GM12874 (cell line): ENCODE data around the gene MEIOB.

ENCODE experiments used
- CTCF ChIP-seq: IDR thresholded peaks from 2 replicates; pipeline ENCODE4 v1.5.1; 2011; ENCODE audit warnings: low read depth, mild to moderate bottlenecking, control low read depth, low read length, moderate library complexity; ENCODE audit not compliant: insufficient read depth

MEIOB gene

GRCh38 chr16:1817716-1818115 lies 54.2 kb downstream of the MEIOB start:
- no peak for TF ChIP-seq CTCF

- no peak for TF ChIP-seq CTCF
Observed at GRCh38 chr16:1817276-1817589, 54.7 kb downstream of the MEIOB start.

GRCh38 chr16:1816396-1817275 lies 55.3 kb downstream of the MEIOB start:
- TF ChIP-seq CTCF: no peak

GRCh38 chr16:1815461-1815860 lies 56.5 kb downstream of the MEIOB start:
- no peak for TF ChIP-seq CTCF

GRCh38 chr16:1812732-1813163 lies 59.2 kb downstream of the MEIOB start:
- peak; percentile 19; the same call in 1 of the 2 replicates for TF ChIP-seq CTCF

GRCh38 chr16:1810536-1810935 lies 61.4 kb downstream of the MEIOB start:
- TF ChIP-seq CTCF: no peak

GRCh38 chr16:1810106-1810505 lies 61.9 kb downstream of the MEIOB start:
- TF ChIP-seq CTCF: no peak
